Superior temporal gyrus (tissue), 1 donor: ENCODE data around the gene AMOTL2.

ENCODE experiments used
- DNase-seq: peaks from one replicate; pipeline ENCODE4 v3.0.0-alpha.2; 2016; ENCODE audit errors: extremely low spot score

The AMOTL2 gene

DNA sequence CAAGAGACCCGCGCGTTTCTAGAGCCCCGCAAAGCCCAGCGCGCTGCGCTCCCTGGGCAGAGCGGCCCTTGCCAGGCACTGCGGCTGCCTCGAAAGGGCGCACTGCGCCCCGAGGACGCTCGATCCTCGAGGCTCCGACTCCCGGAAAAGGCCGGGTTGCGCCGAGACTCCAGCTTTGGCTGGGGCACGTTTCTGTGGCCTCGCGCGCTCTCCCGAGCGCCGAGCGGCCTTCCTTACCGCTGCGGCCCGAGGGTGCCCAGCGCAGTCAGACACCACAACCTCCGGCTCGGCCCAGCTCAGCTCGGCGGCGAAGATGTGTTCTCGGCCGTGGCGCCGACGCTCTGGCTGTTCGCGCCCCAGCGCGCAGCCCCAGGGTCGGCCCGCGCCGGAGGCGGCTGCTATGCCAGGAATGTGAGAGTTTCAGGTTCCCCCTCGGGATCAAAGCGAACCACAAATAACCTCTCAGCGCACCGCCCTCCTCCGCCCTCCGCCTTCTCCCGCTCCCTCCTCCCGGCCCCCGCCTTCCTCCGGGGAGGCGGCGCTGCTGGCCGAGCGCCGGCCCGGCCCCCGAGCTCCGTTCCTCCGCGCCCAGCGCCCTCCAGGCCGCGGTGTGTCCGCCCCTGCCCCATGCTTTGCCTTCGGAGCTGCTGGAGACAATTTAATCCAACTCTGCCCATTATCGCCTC is at the start of gene AMOTL2:
TSS of gene AMOTL2 (minus strand) at position 343 of the 686 bp plus-strand sequence. CDS start 3,014 bp downstream, outside the sequence.
- peak; percentile 79 for DNase-seq

DNA sequence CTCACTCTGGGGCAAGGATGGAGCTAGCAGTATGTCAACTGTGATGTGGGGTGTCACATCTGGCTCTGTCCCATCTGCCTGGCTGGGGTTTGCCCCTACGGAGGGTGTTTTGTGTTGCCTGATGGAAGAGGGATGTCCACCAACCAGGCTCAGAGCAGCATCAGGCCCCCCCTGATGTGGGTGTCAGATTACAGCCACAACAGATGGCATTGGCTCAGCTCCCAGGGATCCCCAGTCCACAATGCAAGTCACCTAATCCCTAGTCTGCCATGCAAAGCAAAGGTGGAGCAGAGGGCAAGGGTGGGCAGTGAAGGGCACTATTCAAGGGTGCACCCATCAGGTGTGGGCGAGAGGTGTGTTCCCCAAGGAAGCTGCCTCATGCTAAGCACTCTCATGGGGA is 48.9 kb upstream of the AMOTL2 start:
- DNase-seq: no peak

GRCh38 chr3:134419960-134420321 is 45.7 kb upstream of the AMOTL2 start:
- DNase-seq: no peak

GRCh38 chr3:134419214-134419959 is 45.1 kb upstream of the AMOTL2 start:
- DNase-seq: no peak

- no peak for DNase-seq
These were observed 34.8 kb upstream of the AMOTL2 start for GRCh38 chr3:134409041-134409440.

DNA sequence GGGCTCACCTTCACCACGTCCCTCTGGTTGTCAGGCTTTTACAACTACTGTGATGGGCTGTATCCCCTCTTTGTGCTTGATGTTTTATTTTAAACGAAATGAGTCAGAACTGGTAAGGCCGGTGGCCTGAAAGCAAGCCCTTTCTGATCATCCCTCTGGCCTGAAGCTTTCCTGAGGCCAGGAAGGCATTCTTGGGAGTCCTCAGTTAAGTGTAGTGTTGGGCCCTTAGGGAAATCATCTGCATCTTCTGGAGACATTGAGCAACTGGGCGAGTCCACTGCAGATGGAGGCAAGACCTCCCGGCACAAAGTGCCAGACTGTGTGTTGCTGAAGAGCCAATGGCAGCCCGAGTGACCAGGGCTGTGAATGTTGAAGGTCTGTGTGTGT is 33.0 kb upstream of the AMOTL2 start:
- peak; percentile 39 for DNase-seq

DNA sequence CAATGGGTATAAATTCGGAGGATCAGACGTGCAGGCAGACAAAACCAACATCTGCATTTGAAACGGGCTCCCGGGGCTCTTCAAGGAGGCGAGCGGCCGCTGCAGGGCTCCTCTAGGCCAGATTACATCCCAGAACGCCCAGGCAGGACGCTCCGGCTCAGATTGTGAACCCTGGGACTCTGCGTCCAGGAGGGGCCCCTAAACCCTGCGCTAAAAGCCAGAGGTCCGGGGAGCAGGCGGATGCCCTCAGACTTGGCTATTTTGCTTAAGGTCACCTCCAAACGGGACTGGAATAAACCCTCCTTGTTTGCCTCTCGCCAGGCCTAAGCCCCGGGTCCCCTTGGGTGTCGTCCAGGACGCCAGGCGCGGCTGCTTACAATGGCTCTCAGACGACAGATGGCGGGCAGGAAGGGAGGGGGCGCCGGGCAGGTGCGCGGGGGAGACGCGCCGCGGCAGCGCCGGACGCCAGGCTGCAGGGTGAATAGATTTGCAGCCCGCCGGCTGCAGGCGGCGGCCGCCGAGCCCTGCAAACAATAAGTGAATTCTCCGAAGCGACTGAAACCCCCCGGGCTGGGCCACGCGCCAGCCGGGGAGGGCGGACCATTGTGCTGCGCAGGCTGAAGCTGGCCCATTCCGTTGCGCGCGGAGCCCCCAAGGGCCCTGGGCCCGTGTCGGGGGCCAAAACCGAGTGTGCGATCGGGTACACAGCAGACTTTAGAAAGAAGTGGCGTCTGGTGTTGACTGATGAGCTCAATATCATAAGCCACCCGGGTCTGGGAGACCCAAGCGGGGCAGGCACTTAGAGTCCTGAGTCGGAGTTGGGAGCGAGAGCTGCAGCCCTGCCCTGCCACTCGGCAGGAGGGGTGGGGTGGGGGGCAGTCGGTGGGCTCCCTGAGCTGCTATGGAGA is 32.3 kb upstream of the AMOTL2 start:
- DNase-seq: peak; percentile 76

DNA sequence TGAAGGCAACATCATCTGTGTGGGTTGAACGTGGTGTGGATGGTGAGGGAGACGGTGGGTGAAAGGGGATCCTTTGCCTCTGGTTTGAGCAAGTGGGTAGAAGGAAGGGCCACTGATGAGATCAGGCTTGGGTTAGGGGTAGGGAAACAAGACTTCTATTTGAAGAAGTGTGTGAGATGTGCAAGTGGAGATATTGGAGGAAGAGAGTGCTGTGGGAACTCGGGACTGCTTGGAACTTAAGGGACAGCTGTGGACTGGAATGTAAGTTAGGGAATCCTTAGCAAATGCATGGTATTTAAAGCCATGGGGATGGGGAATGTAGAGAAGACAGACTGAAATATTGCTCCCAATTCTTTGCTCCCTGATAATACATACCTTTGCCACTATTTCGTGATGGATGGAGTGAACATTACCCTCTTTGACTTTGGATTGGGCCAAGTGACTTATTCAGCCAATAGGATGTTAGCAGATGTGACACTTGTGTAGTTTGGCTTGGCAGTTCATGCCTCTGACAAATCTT is 30.2 kb upstream of the AMOTL2 start:
- no peak for DNase-seq

DNA sequence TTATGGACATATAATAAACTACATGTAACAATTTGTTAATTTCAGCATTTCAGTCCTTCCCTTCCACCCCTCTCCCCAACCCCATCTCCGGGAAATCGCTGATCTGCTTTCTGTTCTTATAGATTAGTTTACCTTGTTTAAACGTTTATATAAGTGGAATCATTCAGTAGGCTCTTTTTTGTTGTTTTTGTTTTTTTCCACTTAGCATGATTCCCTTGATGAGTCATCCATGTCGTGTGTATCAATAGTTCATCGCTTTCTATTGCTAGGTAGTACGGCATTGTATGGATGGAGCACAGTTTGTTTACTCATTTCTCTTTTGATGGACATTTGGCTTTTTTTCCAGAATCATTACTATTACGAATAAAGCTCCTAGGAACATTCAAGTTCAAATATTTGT is 23.5 kb upstream of the AMOTL2 start:
- DNase-seq: no peak

DNA sequence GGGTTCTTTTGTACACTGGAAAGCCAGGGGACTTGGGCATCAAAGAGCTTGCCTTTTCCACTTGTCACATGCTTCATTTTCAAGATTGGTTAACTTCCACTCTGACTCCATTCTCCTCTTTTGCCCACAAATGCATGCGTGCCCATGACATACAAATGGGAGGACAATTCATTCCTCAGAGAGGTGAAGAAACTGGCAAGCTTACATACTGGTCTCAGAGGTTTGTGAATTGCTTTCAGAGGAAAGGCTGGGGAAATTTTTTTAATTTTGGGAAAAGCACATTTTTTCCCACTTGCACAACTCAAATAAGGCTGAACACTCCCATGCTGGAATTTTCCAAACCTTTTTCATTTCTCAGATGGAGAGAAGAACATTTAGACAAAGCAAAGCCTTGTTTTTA is 20.9 kb upstream of the AMOTL2 start:
- DNase-seq: no peak

GRCh38 chr3:134394380-134394779 is 20.1 kb upstream of the AMOTL2 start:
- no peak for DNase-seq

DNA sequence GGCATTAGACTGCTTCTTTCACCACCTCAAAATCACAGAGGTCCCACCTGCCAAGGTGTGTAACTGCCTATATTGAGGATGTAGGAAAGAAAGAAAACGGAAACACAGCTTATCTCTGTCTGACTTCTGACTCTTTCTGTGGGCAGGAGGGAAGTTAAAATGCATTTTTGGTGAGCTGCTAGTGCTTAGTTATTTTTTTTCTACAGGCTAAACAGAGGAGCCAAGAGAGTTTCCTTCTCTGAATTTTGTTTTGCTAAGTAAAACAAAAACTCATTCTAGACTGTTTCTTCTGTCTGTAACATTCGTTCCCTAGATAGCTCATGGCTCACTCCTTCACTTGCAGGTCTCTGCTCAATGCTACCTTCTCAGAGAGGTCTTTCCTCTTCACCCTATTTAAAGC is 18.8 kb upstream of the AMOTL2 start:
- no peak for DNase-seq

GRCh38 chr3:134392336-134392983 is 18.2 kb upstream of the AMOTL2 start:
- DNase-seq: no peak

DNA sequence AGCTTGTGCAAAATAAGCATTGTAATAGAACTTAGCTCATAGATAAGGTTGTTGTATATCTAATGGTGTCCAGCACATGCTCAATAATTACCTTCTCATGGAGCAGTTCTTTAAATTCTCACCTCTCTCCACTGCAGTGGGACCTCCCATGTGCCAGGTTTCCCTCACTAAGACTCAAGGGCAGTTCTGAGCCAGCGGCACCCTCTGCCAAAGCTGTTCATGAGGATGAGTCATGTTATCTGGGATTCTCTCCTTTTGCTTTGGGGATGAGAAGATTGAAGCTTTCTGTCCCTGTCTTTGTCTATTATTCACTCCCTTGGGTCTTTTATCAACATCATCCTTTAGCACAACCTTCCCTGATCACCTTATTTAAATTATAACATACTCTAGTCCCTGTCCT is 15.6 kb upstream of the AMOTL2 start:
- DNase-seq: no peak

GRCh38 chr3:134388788-134389485 is 14.7 kb upstream of the AMOTL2 start:
- no peak for DNase-seq

DNA sequence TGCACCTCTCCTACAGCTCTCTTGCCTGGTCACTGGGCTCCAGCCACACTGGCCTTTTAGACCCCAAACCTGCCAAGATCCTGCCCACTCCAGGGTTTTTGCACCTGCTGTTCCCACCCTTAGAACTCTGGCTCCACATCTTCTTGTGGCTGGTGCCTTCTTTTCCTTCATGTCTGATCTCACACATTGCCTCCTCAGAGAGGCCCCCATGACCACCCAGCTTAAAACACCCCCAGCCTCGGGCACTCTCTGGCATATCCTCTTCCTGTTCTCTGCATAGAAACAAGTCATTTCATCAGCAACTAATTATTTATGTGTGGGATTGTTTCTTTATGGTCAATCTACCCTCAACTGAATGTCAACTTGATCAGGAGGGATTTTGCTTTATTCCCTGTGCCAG is 14.0 kb upstream of the AMOTL2 start:
- DNase-seq: no peak

DNA sequence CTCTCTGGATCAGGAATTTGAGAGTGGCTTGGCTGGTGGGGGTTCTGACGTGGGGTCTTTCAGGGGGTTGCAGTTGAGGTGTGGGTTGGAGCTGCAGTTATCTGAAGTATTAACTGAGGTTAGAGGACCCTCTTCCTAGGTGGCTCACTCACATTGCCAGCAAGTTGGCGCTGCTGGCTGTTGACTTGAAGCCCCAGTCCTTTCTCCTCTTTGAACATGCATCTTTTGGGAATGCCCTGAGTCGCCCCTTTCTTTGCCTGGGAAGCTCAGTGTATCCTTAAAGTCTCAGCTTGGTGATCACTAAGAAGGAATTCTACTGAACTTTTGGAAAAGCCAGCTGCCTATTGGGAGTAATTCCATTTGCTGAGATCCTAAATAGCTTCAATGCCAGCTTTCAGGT is 13.0 kb upstream of the AMOTL2 start:
- no peak for DNase-seq

- no peak for DNase-seq
These were observed 10.7 kb upstream of the AMOTL2 start for GRCh38 chr3:134384963-134385362.

DNA sequence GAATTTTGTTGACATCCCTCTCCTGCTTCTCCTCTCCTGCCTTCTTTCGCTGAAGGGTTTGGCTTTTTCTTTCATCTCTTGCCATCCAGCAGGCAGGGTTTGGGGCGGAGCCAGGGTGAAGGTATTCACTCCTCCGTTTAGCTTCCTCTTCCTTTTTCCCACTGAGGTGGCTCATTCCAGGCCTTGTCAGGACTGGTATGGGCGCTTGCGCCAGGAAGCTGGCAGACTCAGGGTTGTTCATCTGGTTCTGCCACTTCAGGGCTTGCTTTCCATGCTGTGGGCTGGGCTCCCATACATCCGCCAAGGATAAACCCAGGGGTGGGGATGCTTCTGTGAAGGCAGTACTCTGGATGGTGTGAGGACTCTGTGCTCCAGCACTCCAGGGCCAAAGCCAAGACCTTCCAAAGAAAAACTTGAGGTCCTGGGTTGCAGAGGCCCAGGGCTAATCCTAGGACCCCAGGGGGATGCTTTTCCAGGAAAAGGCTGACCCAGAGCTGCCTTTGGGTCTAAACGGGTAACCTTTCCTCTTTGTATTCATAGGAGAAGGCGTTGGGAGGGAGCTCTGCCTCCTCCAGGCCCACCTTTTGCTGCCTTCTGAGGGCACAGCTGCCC is 7.7 kb upstream of the AMOTL2 start:
- no peak for DNase-seq

GRCh38 chr3:134381076-134381475 is 6.8 kb upstream of the AMOTL2 start:
- DNase-seq: no peak

DNA sequence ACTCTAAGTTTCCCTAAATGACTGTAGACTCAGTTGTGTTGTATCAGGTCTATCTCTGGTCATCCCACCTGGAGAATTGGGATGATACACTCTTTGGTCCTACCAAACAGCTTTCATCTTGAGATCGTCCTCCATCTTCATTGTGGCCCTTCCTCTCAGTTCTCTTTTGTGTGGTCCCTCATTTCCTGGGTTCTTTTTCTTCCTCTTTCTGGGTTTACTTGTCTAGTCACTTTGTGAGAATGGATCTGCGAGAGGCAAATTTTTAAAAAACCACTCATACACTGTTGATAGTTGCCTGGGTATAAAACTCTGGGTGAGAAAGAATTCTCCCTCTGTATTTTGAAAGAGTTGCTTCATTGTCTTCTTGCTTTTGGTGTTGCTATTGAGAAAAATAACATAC is 6.0 kb upstream of the AMOTL2 start:
- DNase-seq: no peak
